HUES6 (cell line): ENCODE measurements around the gene DKKL1.
A peak's percentile ranks its signal among the peaks of the same experiment; 100 is the strongest.

ENCODE experiments used
- H3K27ac ChIP-seq: 2 replicates; pipeline ENCODE4 v1.7.0; 2013; ENCODE audit warnings: low read depth, mild to moderate bottlenecking, low read length, inconsistent platforms
- H3K27me3 ChIP-seq: 2 replicates; pipeline ENCODE4 v1.6.1; 2013; ENCODE audit warnings: low read length; ENCODE audit not compliant: control insufficient read depth, insufficient read depth
- H3K36me3 ChIP-seq: 2 replicates; pipeline ENCODE4 v1.6.1; 2013; ENCODE audit warnings: low read length; ENCODE audit not compliant: control insufficient read depth, insufficient read depth
- H3K4me1 ChIP-seq: 2 replicates; pipeline ENCODE4 v1.6.1; 2013; ENCODE audit warnings: low read length; ENCODE audit not compliant: control insufficient read depth, insufficient read depth
- H3K4me3 ChIP-seq: 2 replicates; pipeline ENCODE4 v1.5.1; 2013; ENCODE audit warnings: low read depth, low read length
- H3K9ac ChIP-seq: one replicate; pipeline ENCODE4 v1.6.1; 2013; ENCODE audit warnings: mild to moderate bottlenecking, low read length
- H3K9me3 ChIP-seq: 2 replicates; pipeline ENCODE4 v1.6.1; 2013; ENCODE audit warnings: low read depth, low read length; ENCODE audit not compliant: control insufficient read depth, insufficient read depth

Gene DKKL1

DNA sequence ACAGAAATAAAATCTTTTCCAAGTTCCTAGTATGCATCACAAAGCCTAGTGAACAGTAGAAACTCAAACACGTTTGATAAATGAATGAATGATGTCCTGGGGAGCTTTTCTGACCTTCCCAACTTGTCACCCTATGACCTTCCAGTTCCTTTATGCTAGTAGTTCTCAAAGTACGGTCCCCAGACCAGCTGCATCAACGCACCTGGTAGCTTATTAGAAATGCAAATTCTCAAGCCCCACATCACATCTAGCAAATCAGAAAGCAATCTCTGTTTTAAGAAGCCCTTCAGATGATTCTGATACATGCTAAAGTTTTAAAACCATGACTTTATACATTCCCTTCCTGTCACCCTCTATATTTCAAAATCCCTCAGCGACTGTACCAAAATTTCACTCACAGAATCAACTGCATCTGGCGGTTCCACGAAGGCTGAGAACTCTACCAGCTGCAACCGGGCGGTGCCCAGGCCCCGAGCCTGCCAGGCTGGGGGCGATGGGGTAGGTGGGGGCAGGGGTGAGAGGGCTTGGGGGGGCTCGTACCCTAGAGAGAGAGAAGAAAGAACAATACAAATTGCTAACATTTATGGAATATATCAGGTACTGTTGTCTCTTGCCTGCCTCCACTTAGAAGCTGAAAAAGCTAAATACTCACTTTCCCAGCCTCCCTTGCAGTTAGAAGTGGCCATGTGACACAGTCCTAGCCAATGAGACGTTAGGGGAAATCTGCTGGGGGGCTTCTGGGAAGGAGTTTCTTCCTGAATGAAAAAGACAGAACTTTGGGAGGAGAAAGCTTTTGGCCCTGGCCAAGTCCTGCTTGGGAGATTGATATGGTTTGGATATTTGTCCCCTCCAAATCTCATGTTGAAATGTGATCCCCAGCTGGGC, 15.1 kb upstream of the DKKL1 start:
- Histone ChIP-seq H3K4me3 (no peak overlapping the region), H3K9me3 (no peaks in the 10 kb centered on the region), H3K4me1 (no peaks in the 10 kb centered on the region), H3K9ac (no peak overlapping the region), H3K27me3 (no peaks in the 10 kb centered on the region), H3K36me3 (peaks cover 90% of the 10 kb centered on the region), H3K27ac (no peak overlapping the region)

DNA sequence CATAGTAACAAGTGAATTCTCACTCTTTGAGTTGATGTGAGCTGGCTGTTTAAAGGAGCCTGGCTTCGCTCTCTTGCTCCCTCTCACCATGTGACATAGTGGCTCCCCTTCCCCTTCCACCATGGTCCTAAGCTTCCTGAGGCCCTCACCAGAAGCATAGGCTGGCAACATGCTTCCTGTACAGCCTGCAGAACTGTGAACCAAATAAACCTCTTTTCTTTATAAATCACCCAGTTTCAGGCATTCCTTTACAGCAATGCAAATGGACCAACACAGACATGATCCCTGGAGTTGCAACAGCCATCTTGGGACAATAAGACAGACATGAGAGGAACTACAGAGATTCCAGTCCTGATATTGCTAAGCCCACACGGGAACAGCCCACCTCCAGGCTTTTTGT, 14.1 kb upstream of the DKKL1 start:
- Histone ChIP-seq H3K4me3 (no peak overlapping the region), H3K27me3 (no peaks in the 10 kb centered on the region), H3K4me1 (no peaks in the 10 kb centered on the region), H3K9ac (no peak overlapping the region), H3K36me3 (peaks cover 90% of the 10 kb centered on the region), H3K9me3 (no peaks in the 10 kb centered on the region), H3K27ac (no peak overlapping the region)

DNA sequence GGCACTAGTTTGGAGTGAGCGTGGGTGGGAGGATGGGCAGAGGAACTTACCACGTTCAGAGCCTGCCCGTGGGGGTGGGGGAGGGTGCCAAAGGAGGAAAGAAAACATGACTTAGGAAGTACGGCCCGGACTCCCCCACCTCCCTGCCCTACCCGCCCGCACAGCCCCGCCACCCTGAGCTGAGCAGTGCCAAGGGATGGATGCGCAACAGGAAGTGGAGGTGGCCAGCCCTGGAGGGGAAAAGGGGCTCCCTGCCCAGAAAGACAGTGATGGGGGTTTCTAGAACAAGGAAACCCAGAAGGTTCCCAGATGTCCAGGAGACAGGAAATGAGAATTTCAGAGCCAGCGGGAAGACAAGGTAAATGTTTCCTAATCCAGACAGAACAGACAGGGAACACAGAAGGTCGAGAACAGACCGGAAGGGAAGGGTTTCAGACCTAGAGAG, 7.7 kb upstream of the DKKL1 start:
- Histone ChIP-seq H3K9ac (no peak overlapping the region), H3K4me1 (0 out of 2 replicates have a peak, but pooled peaks cover 4% of the 10 kb centered on the region), H3K36me3 (peaks cover 83% of the 10 kb centered on the region), H3K27ac (no peak overlapping the region), H3K9me3 (no peaks in the 10 kb centered on the region), H3K4me3 (no peak overlapping the region), H3K27me3 (no peaks in the 10 kb centered on the region)

- H3K9me3 ChIP-seq: no peaks in the 10 kb centered on the region
- no peak overlapping the region for H3K4me3 ChIP-seq
- no peaks in the 10 kb centered on the region for H3K27me3 ChIP-seq
- no peak overlapping the region for H3K9ac ChIP-seq
- peaks cover 78% of the 10 kb centered on the region for H3K36me3 ChIP-seq
- H3K4me1 ChIP-seq: 0 out of 2 replicates have a peak, but pooled peaks cover 4% of the 10 kb centered on the region
- no peak overlapping the region for H3K27ac ChIP-seq
Measured at GRCh38 chr19:49356382-49356781, 7.3 kb upstream of the DKKL1 start.

GRCh38 chr19:49357186-49357585, 6.5 kb upstream of the DKKL1 start:
- H3K4me1 ChIP-seq: 0 out of 2 replicates have a peak, but pooled peaks cover 4% of the 10 kb centered on the region
- H3K9ac ChIP-seq: no peak overlapping the region
- H3K4me3 ChIP-seq: no peak overlapping the region
- H3K27me3 ChIP-seq: no peaks in the 10 kb centered on the region
- H3K36me3 ChIP-seq: peaks cover 70% of the 10 kb centered on the region
- no peak overlapping the region for H3K27ac ChIP-seq
- H3K9me3 ChIP-seq: no peaks in the 10 kb centered on the region

GRCh38 chr19:49359851-49360820, 3.5 kb upstream of the DKKL1 start:
- Histone ChIP-seq H3K36me3 (peaks cover 43% of the 10 kb centered on the region), H3K9ac (peak overlapping the region; percentile 99), H3K4me1 (peaks cover 12% of the 10 kb centered on the region; the same call in 1 of the 2 replicates), H3K27me3 (no peaks in the 10 kb centered on the region), H3K27ac (no peak overlapping the region), H3K4me3 (peak overlapping the region; percentile 97; the same call in 1 of the 2 replicates), H3K9me3 (no peaks in the 10 kb centered on the region)

DNA sequence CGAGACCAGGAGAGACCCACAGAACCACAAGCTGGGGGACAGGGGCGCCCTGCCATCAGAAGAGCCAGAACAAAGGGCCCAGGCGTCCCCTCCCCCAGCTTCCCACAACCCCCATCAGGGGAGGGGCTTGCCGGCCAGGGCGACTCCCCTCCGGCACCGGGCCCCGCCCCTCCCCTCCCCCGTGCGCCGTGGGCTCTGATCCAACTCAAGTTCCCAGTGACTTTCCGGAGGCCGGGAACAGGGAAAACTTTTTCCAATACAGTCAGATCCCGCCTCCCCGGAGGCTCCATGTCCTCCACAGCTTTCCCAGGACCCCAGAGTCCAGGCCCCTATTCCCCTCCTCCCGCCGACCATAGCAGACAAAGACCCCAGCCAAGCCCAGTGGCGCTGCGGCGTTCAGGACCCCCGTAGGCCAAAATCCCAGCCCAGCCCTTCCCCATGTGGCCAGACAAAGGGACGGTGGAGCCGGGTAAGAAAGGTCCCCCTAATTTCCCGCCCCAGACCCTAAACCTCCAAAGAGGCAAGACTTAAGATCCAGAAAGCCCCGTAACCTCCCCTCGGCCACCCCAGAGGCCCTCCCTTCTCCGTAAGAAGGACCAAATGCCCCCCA, 2.1 kb upstream of the DKKL1 start:
- Histone ChIP-seq H3K4me1 (peaks cover 12% of the 10 kb centered on the region; the same call in 1 of the 2 replicates), H3K4me3 (peak overlapping the region; percentile 97), H3K36me3 (peaks cover 31% of the 10 kb centered on the region), H3K27ac (peak overlapping the region; percentile 93), H3K27me3 (no peaks in the 10 kb centered on the region), H3K9me3 (no peaks in the 10 kb centered on the region), H3K9ac (peak overlapping the region; percentile 99)

GRCh38 chr19:49362048-49362928, 1.4 kb upstream of the DKKL1 start, which contains the start of gene TEAD2:
Gene TEAD2, minus strand, starts transcription at chr19:49362416. Its CDS starts 2,341 bp downstream, at chr19:49360075.
- H3K4me1 ChIP-seq: peaks cover 12% of the 10 kb centered on the region; the same call in 1 of the 2 replicates
- peak within 1 kb of the TSS; percentile 97 for H3K4me3 ChIP-seq
- no peaks in the 10 kb centered on the region for H3K9me3 ChIP-seq
- H3K27me3 ChIP-seq: no peaks in the 10 kb centered on the region
- peak within 1 kb of the TSS; percentile 93 for H3K27ac ChIP-seq
- H3K36me3 ChIP-seq: peaks cover 23% of the 10 kb centered on the region
- peak within 1 kb of the TSS; percentile 99 for H3K9ac ChIP-seq

GRCh38 chr19:49362929-49363267, 779 bp upstream of the DKKL1 start:
- no peaks in the 10 kb centered on the region for H3K9me3 ChIP-seq
- no peaks in the 10 kb centered on the region for H3K27me3 ChIP-seq
- H3K9ac ChIP-seq: peak overlapping the region; percentile 47
- H3K36me3 ChIP-seq: peaks cover 17% of the 10 kb centered on the region
- no peak overlapping the region for H3K27ac ChIP-seq
- peak overlapping the region; percentile 97 for H3K4me3 ChIP-seq
- peaks cover 12% of the 10 kb centered on the region; the same call in 1 of the 2 replicates for H3K4me1 ChIP-seq
